VCaP (cell line): ENCODE measurements around the gene VSTM2B.
"Not testable (repeated sequence)": the region's sequence is repeated elsewhere in the genome, so short reads cannot be mapped to it uniquely, and the experiment has no call there.

ENCODE experiments used
- H3K27ac ChIP-seq: fragments of 450-650 bp; 2 replicates; pipeline ENCODE4 v1.5.1; 2017
- TF ChIP-seq, protein P1 (sequence below): fragments of 450-650 bp; conservative IDR thresholded peaks from 2 replicates; pipeline ENCODE4 v1.5.1; 2017; ENCODE audit warnings: mild to moderate bottlenecking, moderate library complexity

The VSTM2B gene

GRCh38 chr19:29539670-29540069 is 13.9 kb downstream of the VSTM2B start:
- TF ChIP-seq, protein P1, sequence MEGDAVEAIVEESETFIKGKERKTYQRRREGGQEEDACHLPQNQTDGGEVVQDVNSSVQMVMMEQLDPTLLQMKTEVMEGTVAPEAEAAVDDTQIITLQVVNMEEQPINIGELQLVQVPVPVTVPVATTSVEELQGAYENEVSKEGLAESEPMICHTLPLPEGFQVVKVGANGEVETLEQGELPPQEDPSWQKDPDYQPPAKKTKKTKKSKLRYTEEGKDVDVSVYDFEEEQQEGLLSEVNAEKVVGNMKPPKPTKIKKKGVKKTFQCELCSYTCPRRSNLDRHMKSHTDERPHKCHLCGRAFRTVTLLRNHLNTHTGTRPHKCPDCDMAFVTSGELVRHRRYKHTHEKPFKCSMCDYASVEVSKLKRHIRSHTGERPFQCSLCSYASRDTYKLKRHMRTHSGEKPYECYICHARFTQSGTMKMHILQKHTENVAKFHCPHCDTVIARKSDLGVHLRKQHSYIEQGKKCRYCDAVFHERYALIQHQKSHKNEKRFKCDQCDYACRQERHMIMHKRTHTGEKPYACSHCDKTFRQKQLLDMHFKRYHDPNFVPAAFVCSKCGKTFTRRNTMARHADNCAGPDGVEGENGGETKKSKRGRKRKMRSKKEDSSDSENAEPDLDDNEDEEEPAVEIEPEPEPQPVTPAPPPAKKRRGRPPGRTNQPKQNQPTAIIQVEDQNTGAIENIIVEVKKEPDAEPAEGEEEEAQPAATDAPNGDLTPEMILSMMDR: no peak

GRCh38 chr19:29540114-29540513 is 14.3 kb downstream of the VSTM2B start:
- H3K27ac ChIP-seq: no peak overlapping the region
- TF ChIP-seq, protein P1: no peak

More at GRCh38 chr19:29539670-29540069, 13.9 kb downstream of the VSTM2B start:
- no peak overlapping the region for H3K27ac ChIP-seq

- TF ChIP-seq, protein P1: no peak
- no peak overlapping the region for H3K27ac ChIP-seq
Observed at GRCh38 chr19:29541473-29542253, 15.9 kb downstream of the VSTM2B start.

GRCh38 chr19:29542327-29542726 is 16.5 kb downstream of the VSTM2B start:
- no peak overlapping the region for H3K27ac ChIP-seq
- TF ChIP-seq, protein P1: no peak

- TF ChIP-seq, protein P1: no peak
Observed at GRCh38 chr19:29542776-29543175, 17.0 kb downstream of the VSTM2B start.

GRCh38 chr19:29543381-29543780 is 17.6 kb downstream of the VSTM2B start:
- H3K27ac ChIP-seq: no peak overlapping the region
- TF ChIP-seq, protein P1: no peak

More at GRCh38 chr19:29542776-29543175, 17.0 kb downstream of the VSTM2B start:
- no peak overlapping the region for H3K27ac ChIP-seq

- no peak overlapping the region for H3K27ac ChIP-seq
- TF ChIP-seq, protein P1: no peak
Observed at GRCh38 chr19:29544656-29545360, 19.0 kb downstream of the VSTM2B start.

GRCh38 chr19:29545447-29545846 is 19.7 kb downstream of the VSTM2B start:
- H3K27ac ChIP-seq: not testable (repeated sequence)
